Bronchial epithelial cell (primary cell): ENCODE results near the gene ARMH4. TPM values are rescaled to one million over a fixed set of nuclear protein-coding genes. Genes with fewer than 3 reads are reported as not detected.
A peak's percentile ranks its signal among the peaks of the same experiment; 100 is the strongest.

Experiments used
- DNase-seq: peaks from one replicate; pipeline ENCODE4 v3.0.0-alpha.2; 2010; ENCODE audit warnings: low read depth
- FAIRE-seq: peaks from 2 replicates; lab custom pipeline; 2011; peaks lifted over from hg19 to GRCh38; lab: Jason Lieb, UNC
- H3K27me3 ChIP-seq: 2 replicates; pipeline ENCODE4 v1.5.1; 2011; ENCODE audit warnings: low read length; ENCODE audit not compliant: control insufficient read depth, insufficient read depth
- H3K36me3 ChIP-seq: 2 replicates; pipeline ENCODE4 v1.5.1; 2011; ENCODE audit warnings: low read length; ENCODE audit not compliant: control insufficient read depth, insufficient read depth
- H3K4me3 ChIP-seq: 2 replicates; pipeline ENCODE4 v1.5.1; 2011; ENCODE audit warnings: mild to moderate bottlenecking, low read depth, low read length, control low read depth
- CTCF ChIP-seq: IDR thresholded peaks from 2 replicates; pipeline ENCODE4 v1.5.1; 2011; ENCODE audit warnings: mild to moderate bottlenecking, moderate library complexity, low read length, control low read depth, inconsistent platforms; ENCODE audit not compliant: insufficient read depth, severe bottlenecking
- total RNA-seq: library from RNA; depleted of rRNA; stranded (reverse); fragments of >200 nt; gene quantifications from 2 replicates; pipeline ENCODE4 v1.2.1, GENCODE V29; 2014

Gene ARMH4
- total RNA-seq, 1 donor from 2014 or later, result under 0.01 TPM

DNA sequence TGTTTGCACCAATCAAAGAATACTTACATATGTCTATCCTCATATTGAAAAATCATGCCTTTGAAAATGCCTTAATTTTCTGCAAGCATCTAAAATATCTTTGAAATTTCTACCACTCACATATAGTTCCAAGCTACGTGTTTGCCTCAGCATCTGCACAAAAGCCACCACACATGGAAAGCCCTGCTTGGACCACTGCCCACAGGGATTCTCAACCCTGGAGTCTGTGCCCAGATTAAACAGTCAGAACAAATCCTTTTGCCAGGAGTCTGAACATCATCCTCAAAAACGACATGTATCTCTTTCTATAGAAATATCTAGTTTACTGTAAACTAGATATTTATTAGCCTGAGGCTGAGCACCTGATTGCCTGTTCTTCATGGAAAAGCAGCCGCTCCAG lies 32.6 kb downstream of the ARMH4 start:
- no peak for DNase-seq
- FAIRE-seq, result no peak
- no peak for TF ChIP-seq CTCF

GRCh38 chr14:58118097-58118815 lies 33.8 kb downstream of the ARMH4 start:
- no peak overlapping the region for H3K4me3 ChIP-seq
- DNase-seq (peak; percentile 25), FAIRE-seq (no peak)
- H3K36me3 ChIP-seq, result no peaks in the 10 kb centered on the region
- TF ChIP-seq CTCF, result no peak
- peaks cover 7% of the 10 kb centered on the region for H3K27me3 ChIP-seq

More for the DNA sequence above, 32.6 kb downstream of the ARMH4 start:
- Histone ChIP-seq H3K4me3 (no peak overlapping the region), H3K36me3 (no peaks in the 10 kb centered on the region), H3K27me3 (peaks cover 7% of the 10 kb centered on the region)

GRCh38 chr14:58109744-58110143 lies 42.3 kb downstream of the ARMH4 start:
- TF ChIP-seq CTCF, result no peak
- H3K36me3 ChIP-seq, result no peaks in the 10 kb centered on the region
- no peak overlapping the region for H3K4me3 ChIP-seq
- FAIRE-seq (peak; percentile 89), DNase-seq (no peak)
- peaks cover 12% of the 10 kb centered on the region for H3K27me3 ChIP-seq

DNA sequence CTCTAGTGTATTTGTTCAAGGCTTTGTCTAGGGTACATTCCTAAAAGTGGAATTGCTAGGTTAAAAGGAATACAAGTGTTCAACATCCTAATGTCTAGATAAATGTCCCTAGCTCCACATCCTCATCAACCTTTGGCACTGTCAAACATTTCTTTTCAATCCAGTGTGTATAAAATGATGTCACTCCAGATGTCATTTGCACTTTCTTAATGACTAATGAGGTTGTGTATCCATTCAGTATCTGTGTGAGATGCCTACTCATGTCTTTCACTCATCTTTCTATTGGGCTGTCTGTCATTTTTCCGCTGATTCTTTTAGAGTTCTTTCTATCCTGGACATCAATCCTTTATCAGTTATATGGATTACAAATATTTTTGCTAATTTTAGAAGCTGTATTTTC lies 43.3 kb downstream of the ARMH4 start:
- peaks cover 15% of the 10 kb centered on the region for H3K27me3 ChIP-seq
- H3K4me3 ChIP-seq, result no peak overlapping the region
- TF ChIP-seq CTCF, result no peak
- FAIRE-seq, result no peak
- H3K36me3 ChIP-seq, result no peaks in the 10 kb centered on the region
- peak; percentile 9 for DNase-seq

GRCh38 chr14:58107947-58108552 lies 44.0 kb downstream of the ARMH4 start:
- Histone ChIP-seq H3K27me3 (peaks cover 19% of the 10 kb centered on the region), H3K36me3 (no peaks in the 10 kb centered on the region), H3K4me3 (no peak overlapping the region)
- peak; percentile 64 for DNase-seq
- peak; percentile 48 for TF ChIP-seq CTCF
- FAIRE-seq, result no peak

GRCh38 chr14:58107041-58107440 lies 45.0 kb downstream of the ARMH4 start:
- Histone ChIP-seq H3K27me3 (peaks cover 20% of the 10 kb centered on the region), H3K36me3 (no peaks in the 10 kb centered on the region), H3K4me3 (no peak overlapping the region)
- FAIRE-seq (no peak), DNase-seq (no peak)
- no peak for TF ChIP-seq CTCF
